ENCODE data around the gene ABTB2.

ABTB2 gene

DNA sequence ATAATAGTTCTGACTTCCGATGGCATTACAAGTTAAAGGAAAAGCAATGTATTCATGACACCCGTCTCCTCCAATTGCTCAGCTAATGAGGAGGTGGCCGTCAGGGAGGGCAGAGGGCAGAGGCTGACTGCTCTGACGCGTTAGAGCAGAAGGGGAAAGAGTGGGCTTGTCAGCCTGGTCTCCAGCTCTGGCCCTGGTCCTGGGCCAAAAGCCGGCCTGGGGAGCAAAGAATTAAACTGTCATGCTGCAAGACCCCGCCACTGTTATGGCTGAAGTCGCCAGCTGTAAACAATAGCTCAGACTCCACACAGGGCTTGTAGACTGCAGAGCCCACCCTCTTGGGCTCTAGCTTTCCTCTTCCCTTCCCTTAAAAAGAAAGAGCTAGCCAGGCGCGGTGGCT, 132.7 kb downstream of the ABTB2 start:
- DNase-seq (ENCODE audit: extremely low spot score), result no peak
- ChIA-PET POLR2A (no interaction called here), CTCF (interaction anchor here (0.7 to 1.0 kb wide), 2 partner anchors 51 to 417 kb away, joined by 3 to 5 read pairs; no protein-coding TSS in a partner anchor)
- TF ChIP-seq SUZ12 (IDR thresholded peaks at IDR 0.05), result no peak
- TF ChIP-seq FOXM1 (IDR thresholded peaks at IDR 0.05; ENCODE audit: borderline replicate concordance), result no peak

GRCh38 chr11:34224434-34224966, 133.3 kb downstream of the ABTB2 start:
- TF ChIP-seq TARDBP (IDR thresholded peaks at IDR 0.05) (no peak), BHLHE40 (IDR thresholded peaks at IDR 0.05; ENCODE audit: borderline replicate concordance) (no peak), HDGF (IDR thresholded peaks at IDR 0.05; ENCODE audit: borderline replicate concordance) (no peak), ARNT (IDR thresholded peaks at IDR 0.05) (no peak), FOXA1 (IDR thresholded peaks at IDR 0.05) (no peak), NFRKB (IDR thresholded peaks at IDR 0.05) (no peak), CTBP1 (IDR thresholded peaks at IDR 0.05; ENCODE audit: borderline replicate concordance) (no peak), SP1 (IDR thresholded peaks at IDR 0.05) (no peak), FOXM1 (IDR thresholded peaks at IDR 0.05; ENCODE audit: borderline replicate concordance) (no peak), ZNF384 (IDR thresholded peaks at IDR 0.05) (no peak), L3MBTL2 (conservative IDR thresholded peaks at IDR 0.05) (no peak), LEF1 (IDR thresholded peaks at IDR 0.05; ENCODE audit: borderline replicate concordance) (no peak)
- TF ChIP-seq, protein P1, sequence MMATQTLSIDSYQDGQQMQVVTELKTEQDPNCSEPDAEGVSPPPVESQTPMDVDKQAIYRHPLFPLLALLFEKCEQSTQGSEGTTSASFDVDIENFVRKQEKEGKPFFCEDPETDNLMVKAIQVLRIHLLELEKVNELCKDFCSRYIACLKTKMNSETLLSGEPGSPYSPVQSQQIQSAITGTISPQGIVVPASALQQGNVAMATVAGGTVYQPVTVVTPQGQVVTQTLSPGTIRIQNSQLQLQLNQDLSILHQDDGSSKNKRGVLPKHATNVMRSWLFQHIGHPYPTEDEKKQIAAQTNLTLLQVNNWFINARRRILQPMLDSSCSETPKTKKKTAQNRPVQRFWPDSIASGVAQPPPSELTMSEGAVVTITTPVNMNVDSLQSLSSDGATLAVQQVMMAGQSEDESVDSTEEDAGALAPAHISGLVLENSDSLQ (IDR thresholded peaks at IDR 0.05), result no peak
- CTCF ChIA-PET, result interaction anchor here (0.9 to 1.0 kb wide), 2 partner anchors 50 to 121 kb away, joined by 3 to 5 read pairs; no protein-coding TSS in a partner anchor
- DNase-seq (ENCODE audit: extremely low spot score), result no peak
- POLR2A ChIA-PET, result no interaction called here

DNA sequence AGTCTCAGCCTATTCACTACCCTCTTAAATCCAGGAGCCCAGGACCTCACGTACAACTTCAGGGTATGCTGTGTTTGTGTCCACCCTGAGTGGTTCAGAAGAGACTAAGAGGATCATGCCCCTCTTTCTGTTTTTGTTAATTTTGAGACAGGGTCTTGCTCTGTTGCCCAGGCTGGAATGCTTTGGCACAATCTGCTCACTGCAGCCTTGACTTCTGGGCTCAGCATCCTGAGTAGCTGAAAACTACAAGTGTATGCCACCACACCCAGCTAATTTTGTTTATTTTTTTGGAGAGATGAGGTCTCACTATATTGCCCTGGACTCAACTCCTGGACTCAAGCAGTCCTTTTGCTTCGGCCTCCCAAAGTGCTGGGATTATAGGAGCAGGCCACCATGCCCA, 133.9 kb downstream of the ABTB2 start:
- ChIA-PET CTCF (interaction anchor here (0.9 kb wide), 1 partner anchor 122 kb away, joined by 3 read pairs; no protein-coding TSS in a partner anchor), POLR2A (interaction anchor here (1.7 kb wide), 1 partner anchor 19 kb away, joined by 3 read pairs; no protein-coding TSS in a partner anchor)
- DNase-seq (ENCODE audit: extremely low spot score), result no peak
- TF ChIP-seq ZNF384 (IDR thresholded peaks at IDR 0.05) (no peak), FOXM1 (IDR thresholded peaks at IDR 0.05; ENCODE audit: borderline replicate concordance) (no peak), TARDBP (IDR thresholded peaks at IDR 0.05) (no peak), NFRKB (IDR thresholded peaks at IDR 0.05) (no peak), FOXA1 (IDR thresholded peaks at IDR 0.05) (no peak), ARNT (IDR thresholded peaks at IDR 0.05) (no peak)
- TF ChIP-seq, protein P1 (IDR thresholded peaks at IDR 0.05), result no peak

- peak; percentile 90 for TF ChIP-seq ARNT (IDR thresholded peaks at IDR 0.05)
- peak; percentile 83 for TF ChIP-seq CTBP1 (IDR thresholded peaks at IDR 0.05; ENCODE audit: borderline replicate concordance)
- no peak for TF ChIP-seq FOXK2 (IDR thresholded peaks at IDR 0.05)
- TF ChIP-seq HDGF (IDR thresholded peaks at IDR 0.05; ENCODE audit: borderline replicate concordance), result no peak
- no peak for TF ChIP-seq BHLHE40 (IDR thresholded peaks at IDR 0.05; ENCODE audit: borderline replicate concordance)
- no peak for TF ChIP-seq FOXM1 (IDR thresholded peaks at IDR 0.05; ENCODE audit: borderline replicate concordance)
- no peak for TF ChIP-seq LEF1 (IDR thresholded peaks at IDR 0.05; ENCODE audit: borderline replicate concordance)
- TF ChIP-seq NFRKB (IDR thresholded peaks at IDR 0.05), result no peak
- TF ChIP-seq ZNF384 (IDR thresholded peaks at IDR 0.05), result no peak
- TF ChIP-seq SP1 (IDR thresholded peaks at IDR 0.05), result no peak
- no peak for TF ChIP-seq TARDBP (IDR thresholded peaks at IDR 0.05)
- no peak for TF ChIP-seq FOXA1 (IDR thresholded peaks at IDR 0.05)
- TF ChIP-seq, protein P1 (IDR thresholded peaks at IDR 0.05), result peak; percentile 64
- peak; percentile 78 for DNase-seq (ENCODE audit: extremely low spot score)
- ChIA-PET POLR2A (interaction anchor here (1.7 kb wide), 1 partner anchor 19 kb away, joined by 3 read pairs; no protein-coding TSS in a partner anchor), CTCF (interaction anchor here (0.9 to 1.1 kb wide), 2 partner anchors 49 to 123 kb away, joined by 3 read pairs; no protein-coding TSS in a partner anchor)
Measured at GRCh38 chr11:34223021-34223813, 134.6 kb downstream of the ABTB2 start.

DNA sequence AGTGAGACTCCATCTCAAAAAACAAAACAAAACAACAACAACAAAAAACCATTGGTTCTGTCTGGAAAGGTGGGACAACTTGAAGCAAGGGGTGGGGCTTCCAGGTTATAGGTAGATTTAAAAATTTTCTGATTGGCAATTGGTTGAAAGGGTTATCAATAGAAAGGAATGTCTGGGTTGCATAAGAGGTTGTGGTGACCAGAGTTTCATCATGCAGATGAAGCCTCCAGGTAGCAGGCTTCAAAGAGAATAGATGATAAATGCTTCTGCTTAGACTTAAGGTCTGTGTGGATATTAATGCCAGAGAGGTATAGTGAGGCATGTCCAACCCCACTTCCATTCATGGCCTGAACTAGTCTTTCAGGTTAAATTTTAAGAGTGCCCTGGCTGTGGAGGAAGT, 135.8 kb downstream of the ABTB2 start:
- DNase-seq (ENCODE audit: extremely low spot score), result no peak
- CTCF ChIA-PET, result interaction anchor here (1.1 kb wide), 1 partner anchor 47 kb away, joined by 3 read pairs; no protein-coding TSS in a partner anchor
- POLR2A ChIA-PET, result interaction anchor here (0.9 kb wide), 1 partner anchor 75 kb away, joined by 3 read pairs; no protein-coding TSS in a partner anchor
- no peak for TF ChIP-seq ZNF384 (IDR thresholded peaks at IDR 0.05)
- no peak for TF ChIP-seq CTBP1 (IDR thresholded peaks at IDR 0.05; ENCODE audit: borderline replicate concordance)
- no peak for TF ChIP-seq NFRKB (IDR thresholded peaks at IDR 0.05)
- TF ChIP-seq, protein P1 (IDR thresholded peaks at IDR 0.05), result no peak
- no peak for TF ChIP-seq FOXA1 (IDR thresholded peaks at IDR 0.05)
- TF ChIP-seq SP1 (IDR thresholded peaks at IDR 0.05), result no peak
- TF ChIP-seq ARNT (IDR thresholded peaks at IDR 0.05), result no peak
- no peak for TF ChIP-seq LEF1 (IDR thresholded peaks at IDR 0.05; ENCODE audit: borderline replicate concordance)
- TF ChIP-seq FOXM1 (IDR thresholded peaks at IDR 0.05; ENCODE audit: borderline replicate concordance), result no peak
- no peak for TF ChIP-seq TARDBP (IDR thresholded peaks at IDR 0.05)

Data from HEK293T (cell line).